ENCODE measurements around the gene SPTBN2.

The SPTBN2 gene

DNA sequence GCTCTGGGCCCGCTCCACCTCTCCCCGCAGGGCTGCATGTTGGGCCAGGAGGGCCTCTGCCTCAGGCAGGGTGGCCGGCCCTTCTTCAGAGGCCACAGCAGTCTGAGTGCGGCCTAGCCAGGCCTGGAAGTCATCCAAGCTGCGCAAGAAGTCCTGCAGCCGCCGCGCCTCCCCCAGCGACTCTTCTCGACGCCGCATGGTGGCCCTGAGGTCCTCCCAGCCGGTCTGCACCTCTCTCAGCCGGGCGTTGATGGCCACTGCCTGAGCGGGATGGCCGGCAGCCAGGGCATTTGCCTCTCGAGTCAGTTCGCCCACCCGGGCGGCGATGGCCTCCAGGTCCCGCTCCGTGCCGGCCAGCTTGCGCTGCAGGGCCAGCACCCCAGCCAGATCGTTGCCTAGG lies 28.3 kb downstream of the SPTBN2 start:
- DNase-seq: no peak

DNA sequence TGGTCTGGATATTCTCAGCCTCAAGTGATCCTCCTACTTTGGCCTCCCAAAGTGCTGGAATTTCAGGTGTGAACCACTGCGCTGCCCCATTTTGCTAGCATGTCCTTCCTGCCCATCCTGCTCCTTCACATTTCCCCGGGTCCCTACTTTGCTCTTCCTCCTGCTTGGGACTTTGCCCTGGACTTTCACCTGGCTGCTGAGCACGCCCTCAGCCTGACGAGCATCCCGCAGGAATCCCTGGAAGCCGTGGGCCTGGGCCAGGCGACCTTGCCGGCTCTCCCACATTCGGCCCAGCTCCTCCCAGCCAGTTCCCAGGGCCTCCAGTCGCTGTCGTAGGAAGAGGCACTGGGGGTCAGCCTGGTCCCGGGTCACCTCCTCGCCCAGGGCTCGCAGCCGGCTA lies 28.7 kb downstream of the SPTBN2 start:
- no peak for DNase-seq

DNA sequence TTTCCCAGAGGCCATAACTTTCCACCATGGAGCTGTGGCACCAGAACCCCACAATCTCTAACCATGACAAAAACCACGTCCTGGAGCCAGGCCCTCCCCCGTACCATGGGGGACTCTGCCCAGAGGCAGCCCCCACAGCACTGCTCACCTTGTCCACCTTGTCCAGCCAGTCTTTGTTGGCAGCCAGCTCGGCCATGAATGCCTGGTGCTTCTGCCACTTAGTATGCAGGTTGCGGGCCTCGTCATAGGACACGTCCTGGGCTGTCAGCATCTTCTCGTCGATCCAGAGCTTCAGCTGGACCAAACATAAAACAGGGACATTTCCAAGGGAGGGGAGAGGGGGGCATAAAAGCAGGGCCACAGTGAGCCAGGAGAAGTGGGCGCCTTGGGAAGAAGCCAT lies 30.5 kb downstream of the SPTBN2 start:
- no peak for DNase-seq

DNA sequence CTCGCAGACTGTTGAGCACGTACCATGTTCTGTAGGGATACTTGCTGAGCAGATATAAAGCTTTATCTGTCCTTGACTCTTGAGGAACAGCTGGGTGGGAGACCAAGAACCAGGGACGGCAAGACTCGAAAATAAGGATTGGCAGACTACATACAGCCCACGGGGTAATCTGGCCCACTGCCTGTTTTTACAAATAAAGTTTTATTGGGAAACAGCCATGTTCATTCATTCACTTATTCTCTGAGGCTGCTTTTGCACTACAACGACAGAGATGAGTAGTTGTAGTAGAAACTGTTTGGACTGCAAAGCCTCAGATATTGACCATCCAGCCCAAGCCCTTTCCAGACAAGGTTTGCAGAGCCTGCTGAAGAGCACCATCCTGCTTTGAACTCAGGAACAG lies 31.0 kb downstream of the SPTBN2 start:
- no peak for DNase-seq

DNA sequence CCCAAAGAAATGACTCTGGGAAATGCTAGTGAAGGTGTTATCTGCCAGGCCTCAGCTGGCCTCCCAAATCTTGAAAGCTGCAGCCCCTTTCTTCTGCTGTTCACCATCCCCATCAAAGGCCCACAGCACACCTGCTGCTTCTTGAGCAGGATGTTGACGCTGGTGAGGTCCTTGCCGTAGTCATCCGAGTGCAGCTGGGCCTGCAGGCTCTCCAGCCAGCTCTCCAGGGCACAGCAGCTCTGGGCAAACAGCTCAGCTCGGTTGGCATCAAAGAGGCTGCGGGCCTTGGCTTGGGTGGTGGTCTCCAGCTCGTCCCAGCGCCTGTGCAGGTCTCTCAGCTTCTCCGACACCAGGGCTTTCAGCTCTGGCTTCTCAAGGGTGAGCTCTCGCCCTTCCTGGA lies 32.9 kb downstream of the SPTBN2 start:
- no peak for DNase-seq

DNA sequence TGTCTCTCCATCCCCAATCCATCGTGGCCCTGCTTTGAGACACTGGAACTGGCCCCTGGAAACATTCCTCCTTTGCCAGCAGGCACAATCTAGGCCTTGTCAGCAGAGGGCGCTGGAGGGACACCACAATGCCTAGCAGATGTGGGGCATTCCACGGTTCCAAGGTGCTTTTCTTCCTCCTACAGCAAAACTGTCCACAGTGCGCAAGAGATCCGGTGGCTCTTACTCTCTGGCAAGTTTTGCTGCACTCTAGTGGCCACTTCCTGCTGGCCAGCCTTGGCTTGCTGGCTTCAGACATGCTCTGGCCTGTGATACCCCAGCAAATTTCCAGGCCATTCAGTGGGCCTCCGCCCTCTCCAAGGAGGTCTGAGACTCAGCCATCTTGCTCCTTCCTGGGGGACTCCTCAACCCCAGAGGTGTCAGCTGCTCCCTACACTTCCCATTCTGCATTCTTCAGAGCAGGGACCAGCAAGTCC lies 34.2 kb downstream of the SPTBN2 start:
- peak; percentile 88 for DNase-seq

DNA sequence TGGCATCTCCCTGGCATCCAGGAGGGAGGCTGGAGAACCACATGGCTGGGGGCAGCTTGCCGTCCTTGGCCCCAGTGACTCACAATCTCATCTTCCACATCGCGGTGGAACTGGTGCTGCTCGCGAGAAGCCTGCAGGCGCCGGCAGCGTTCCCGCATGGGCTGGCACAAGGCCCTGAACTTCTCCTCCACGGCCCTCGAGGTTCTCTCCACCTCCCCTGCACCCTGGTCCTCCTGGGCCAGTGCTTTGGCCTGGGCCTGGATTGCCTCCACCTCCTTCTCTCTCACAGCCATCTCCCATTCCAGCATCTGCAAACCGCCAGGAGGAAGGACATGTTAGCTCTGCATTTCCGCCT lies 35.0 kb downstream of the SPTBN2 start:
- DNase-seq: no peak

DNA sequence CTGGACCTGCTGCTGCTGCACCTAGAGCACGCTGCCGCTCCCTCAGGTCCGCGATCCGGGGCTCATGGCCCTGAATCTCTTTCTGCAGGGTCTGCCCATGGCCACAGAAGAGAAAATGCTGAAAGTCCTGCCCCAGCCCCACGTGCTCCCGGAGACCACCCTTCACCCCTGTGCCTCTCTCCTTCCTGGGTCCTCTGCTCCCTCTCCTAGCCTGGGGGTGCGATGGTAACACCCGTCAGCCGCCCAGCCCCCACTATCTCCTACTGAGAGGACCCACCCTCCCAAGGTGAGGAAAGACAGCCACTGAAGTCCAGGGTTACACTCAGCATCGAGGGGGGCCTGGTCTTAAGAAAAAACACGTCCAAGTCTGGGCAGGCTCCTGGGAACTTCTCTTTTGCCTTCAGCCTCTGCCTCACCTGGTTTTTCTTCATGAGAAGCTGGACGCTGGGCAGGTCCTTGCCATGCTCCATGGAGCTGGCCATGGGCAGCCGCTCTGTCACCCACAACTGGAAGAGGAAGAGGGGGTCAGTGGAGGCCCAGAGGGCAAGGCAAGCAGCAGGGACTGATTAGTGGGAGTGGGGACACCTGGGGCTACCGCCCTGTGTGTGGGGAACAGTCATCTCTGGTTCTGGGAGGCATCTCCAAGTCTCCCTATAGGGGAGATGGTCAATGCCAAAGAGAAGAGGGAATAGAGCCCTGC lies 35.5 kb downstream of the SPTBN2 start:
- no peak for DNase-seq

DNA sequence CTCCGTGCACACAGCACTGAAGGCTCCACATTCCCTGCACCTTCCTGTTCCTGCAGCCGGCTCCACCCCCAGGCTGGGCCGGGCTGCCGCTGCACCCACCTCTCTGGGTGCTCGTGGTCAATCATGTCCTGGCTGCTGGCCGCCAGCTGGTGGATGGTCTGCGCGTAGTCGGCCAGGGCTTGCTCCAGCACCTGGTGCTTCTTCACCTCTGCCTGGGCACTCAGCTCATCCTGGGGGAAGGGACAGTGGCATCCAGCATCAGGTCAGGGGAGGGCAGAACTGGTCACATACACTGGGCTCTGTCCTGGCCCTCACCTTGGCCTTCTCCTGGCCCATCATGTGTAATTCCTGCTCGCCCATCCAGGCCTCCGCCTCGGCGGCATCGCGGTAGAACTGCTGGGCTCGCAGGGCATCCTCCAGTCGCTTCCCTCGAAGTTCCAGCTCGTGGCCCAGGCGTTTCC lies 36.1 kb downstream of the SPTBN2 start:
- DNase-seq: no peak

DNA sequence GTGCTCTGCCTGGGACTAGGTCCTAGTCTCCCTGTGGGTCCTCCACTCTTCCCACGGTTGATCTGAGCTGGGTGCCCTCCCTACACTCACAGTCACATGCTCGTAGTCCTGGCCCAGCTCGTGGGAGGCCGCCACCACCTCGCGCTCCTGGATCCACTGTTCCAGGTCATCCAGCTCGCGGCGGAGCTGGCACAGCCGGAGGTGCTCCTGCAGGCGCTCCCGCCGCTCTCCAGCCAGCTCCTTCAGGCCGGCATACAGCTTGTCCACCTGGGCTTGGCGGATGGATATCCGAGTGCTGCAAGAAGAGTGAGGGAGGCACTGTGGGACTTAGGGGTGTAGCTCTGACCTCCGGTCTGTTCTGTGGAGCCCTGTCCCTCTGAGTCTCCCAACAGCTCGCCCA lies 36.6 kb downstream of the SPTBN2 start:
- DNase-seq: no peak

DNA sequence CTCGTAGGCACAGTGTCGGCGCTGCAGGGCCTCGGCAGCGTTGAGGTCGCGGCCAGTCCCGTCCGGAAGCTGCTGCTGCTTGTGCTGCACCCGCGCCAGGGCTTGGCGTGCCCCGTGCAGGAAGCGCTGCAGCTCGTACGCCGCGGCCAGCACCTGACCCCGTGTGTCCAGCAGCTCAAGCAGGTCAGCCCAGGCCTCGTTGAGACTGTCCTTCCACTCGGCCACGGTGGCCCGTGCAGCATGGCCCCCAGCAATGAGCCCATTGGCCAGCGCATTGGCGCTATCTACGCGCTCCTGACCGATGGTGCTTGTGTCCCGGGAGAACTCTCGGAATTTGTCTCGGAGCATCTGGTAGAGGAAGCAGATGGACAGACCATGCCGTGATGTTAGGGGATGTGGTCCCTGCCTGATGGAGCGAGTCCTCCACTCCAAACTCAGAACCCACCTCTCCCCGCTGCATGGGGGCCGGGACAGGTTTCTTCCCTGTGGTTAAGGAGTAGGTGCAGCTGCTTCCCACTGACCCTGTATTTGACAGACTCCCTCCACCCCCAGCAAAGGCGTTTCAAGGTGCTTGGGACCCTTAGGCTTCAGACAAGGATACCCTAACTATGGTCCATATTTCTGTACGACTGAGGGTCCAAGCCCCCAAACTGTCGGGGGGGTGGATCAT lies 37.6 kb downstream of the SPTBN2 start:
- DNase-seq: no peak

DNA sequence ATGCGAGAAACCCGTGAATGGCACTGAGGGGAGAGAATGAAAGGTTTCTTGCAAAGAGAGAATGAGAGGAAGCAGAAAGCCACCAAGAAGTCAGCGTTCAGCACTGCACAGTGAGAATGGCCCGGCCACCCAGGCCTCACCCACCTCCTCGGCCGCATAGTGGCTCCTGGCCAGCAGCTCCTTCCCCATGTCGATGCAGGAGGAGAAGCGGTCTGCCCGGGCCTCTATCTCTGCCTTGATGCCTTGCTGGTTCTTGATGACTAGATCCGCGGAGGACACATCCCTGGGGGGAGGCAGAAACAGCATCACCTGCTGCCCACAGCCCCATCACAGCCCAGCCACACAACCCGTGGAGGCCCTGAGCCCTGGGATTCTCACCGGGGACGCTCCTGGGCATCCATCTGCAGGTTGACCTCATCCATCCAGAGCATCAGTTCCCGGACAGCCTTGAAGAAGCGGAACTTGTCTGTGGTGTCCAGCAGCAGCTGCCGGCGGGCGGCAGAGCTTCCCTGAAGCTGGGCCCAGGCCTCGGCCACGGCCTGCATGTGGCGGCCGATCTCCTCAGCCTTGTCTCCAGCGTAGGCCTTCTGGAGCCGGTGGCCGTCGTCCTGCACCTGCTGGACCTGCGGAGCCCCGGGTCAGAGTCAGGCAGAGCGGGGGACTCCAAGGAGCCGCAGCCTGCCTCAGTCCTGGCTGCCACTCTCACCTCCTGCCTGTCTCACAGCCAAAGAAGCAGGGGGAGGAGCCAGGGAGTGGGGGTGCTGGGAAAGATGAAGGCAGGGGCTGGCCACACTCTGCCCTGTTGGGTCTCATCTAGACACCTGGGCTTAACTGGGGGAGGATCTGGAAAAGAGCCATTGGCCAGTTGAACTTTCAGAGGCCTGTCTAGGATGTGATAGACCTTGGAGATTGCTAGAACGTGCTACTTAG lies 39.1 kb downstream of the SPTBN2 start:
- DNase-seq: no peak

DNA sequence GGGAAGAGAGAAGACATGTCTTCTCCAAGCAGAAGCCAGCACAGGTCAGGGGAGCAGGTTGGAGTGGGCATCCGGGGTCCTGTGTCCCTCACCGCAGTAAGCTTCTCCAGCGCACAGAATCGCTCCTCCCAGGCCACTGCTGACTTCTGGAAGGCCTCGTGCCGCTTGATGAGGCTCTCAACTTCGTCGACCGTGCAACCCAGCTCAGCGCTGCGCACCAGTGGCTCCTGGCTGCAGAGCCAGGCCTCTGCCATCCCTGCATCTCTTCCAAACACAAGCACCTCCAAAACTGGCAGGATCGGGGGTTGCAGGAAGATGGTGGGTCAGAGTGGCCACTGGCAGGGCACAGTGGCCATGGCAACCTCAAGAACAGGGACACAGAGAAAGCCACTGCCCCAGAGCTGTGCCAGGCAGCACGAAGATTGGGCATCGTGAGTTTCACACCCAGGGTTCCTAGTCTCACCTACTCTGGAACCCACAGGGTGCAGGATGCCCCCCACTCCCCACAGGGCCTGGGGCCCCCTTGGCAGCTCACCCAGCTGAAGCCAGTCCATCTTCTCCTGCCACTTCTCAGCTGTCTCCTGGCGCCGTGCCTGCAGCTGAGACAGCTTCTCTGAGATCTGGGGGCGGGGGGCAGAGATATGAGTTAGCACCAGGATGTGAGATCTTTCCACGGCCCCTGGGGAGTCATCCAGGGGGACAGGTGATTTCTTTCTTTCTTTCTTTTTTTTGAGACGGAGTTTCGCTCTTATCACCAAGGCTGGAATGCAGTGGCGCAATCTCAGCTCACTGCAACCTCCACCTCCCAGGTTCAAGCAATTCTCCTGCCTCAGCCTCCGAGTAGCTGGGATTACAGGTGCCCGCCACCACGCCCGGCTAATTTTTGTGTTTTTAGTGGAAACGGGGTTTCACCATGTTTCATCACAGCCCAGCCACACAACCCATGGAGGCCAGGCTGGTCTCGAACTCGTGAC lies 40.2 kb downstream of the SPTBN2 start:
- no peak for DNase-seq

DNA sequence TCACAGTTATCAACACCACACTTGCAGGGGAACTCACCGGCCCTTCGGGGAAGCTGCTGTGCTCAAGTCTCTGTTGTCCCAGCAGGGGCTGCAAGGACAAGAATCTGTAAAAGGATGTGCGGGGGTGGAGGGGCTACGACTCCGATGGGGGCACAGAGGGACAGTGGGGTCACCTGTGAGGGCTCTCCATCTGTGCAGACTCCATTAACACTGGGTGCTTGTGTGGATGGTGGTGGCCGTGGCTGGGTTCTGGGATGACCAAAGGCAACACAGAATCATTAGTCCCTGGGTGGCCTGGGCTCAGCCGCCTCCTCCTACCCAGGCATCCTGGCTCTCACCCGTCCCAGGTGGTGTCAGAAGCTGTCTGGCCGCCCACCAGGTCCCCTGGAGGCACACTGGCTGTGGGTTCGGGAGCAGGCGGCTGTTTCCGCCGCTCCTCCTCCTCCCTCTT lies 41.2 kb downstream of the SPTBN2 start:
- no peak for DNase-seq

DNA sequence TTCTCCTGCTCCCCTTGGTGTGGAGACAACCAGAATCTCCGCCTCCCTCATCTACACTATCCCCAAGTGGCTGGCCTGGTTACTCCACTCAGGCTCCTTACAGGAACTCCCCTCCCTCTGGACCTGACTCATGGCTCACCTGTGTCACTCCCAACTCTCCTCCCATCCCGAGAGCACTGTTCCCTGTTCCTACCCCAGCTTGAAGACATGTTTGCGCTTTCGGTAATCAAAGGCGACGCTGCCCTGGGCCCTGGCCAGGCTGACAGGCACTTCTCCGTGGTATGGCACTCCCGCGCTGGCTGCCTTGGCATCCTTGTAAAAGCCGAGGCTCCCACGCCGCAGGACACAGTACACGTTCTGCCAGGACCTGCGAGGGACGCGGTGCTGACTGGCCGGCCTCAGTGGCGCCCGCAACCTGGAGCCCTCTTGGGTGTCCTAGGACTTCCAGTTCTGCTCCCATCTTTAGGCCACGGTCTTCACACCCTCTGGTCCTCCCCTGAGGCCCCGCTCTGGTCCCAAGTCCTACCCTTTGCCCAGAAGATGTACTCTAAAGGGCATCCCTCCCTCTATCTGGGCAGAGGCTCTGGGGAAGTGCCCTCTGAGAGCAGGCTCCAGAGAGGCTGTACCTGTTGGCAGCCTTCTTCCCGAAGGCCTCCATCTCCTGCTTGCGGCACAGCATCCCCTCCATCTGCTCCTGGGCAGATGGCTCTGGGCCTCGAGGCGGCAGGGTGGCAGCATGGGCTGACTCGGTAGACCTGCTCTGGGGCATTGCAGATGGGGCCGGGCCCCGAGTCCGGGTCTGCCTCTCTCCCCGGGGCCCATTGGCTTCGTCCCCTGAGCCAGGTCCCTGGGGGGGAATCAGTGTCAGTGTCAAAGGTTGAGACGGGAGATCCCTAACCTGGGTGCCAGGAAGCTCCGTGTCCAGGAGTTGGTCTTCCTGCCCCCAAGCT lies 41.9 kb downstream of the SPTBN2 start:
- DNase-seq: no peak

DNA sequence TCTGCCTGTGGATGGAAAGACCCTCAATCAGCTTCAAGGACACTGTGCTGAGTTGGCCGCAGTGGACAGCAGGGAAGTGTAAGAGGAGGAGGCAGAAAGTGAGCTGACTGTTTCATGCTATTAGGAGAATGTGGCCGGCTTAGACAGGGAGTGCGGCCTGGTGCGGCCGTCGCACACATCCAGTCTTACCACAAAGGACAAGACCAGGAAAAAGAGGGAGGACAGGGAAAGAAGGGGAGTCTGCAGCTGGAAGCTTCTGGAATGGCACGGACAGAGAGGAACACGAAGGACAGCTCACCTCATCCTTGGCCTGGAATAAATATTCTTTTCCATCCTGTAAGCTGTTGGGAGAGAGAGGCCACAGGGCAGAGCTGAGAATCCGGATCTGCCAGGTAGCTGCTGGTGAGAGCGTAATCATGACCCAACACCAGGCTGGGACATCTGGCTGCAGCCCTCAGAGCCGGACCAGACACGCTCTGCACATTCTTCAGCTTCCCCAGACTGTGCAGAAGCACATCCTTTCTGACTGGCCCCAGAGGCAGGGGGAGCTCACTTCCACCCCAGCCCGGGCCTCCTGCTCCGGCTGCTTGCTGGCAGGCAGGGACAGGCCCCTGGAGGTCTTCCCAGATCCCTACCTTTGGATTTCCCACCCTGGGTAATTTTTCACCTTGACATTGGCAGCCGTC lies 42.8 kb downstream of the SPTBN2 start:
- no peak for DNase-seq

DNA sequence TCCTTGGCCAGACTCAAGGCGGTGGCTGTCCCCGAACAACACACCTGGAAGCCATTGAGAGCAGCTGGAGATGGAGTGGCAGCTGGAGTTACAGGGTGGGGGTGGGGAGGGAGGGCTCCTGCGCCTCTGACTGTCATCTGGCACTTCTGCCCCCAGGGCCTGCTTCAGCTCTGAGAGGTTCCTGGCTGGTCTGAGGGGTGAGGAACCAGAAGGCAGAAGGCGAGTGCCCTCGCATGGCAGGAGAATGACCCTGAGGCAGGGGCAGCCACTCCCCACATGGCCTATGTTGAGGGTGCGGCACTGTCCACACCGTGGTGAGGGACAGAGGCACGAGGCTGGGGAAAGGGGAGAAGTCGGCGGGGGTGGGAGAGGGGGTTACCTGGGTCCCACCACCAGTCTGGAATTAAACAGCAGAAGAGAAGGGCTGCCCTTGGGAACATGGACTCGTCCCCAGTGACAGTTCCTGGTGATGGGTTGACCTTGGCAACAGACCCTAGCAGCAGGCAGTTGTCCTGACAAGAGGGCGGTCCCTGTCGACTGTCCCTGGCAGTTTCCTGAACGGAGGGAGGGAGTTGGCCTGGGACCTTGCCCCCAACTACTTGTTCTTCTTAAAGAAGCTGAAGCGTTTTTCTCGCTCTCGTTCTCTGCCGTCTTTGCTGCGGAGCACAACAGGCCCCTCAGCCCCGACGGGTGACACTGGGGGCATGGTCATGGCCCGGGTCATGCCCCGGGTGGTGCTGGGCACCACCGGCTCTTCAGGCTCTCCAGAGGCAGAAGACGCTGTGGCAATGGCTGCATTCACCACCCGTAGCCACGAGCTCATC lies 43.5 kb downstream of the SPTBN2 start:
- peak; percentile 35 for DNase-seq

DNA sequence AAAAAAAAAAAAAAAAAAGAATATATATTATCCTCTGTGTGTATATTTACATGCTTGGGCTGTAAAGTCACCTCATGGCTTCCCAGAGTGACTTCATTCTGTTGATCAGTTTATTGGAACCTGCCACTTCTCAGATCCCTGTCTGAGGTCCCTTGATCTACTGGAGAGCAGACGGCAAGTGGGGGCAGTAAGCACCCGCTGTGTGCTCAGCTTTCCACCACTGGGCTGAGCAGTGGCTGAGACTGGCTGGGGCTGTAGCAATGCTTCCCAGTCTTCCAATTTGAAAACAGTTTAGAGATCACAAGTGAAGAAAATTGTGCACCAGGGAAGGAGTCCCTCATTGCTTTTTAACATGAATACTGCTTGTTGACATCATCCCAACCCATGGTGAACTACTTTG lies 44.4 kb downstream of the SPTBN2 start:
- no peak for DNase-seq

DNA sequence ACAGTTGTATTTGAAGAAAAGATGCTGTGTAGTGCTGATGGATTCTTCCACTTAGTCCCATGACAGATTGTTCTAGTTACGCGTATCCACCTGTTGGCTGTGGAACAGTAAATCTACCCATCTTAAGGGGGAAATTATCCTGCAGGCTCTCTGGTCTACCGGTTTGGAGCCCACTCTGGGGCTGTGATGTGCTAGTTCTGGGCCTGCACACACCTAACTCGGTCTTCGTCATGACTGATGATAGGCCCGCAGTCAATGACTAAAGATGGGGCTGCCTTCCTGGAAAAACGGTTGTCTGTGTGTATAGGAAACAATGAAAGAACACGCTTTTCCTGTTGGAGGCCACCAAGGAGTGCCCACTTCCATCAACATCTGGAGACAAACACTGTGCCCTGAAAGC lies 45.1 kb downstream of the SPTBN2 start:
- no peak for DNase-seq
